ENCODE data around the gene ADAMTS2. TPM values are rescaled to one million over a fixed set of nuclear protein-coding genes. Genes with fewer than 3 reads are reported as not detected.

Gene ADAMTS2
- total RNA-seq, 1 experiment from 2014 or later = 3.9 TPM

DNA sequence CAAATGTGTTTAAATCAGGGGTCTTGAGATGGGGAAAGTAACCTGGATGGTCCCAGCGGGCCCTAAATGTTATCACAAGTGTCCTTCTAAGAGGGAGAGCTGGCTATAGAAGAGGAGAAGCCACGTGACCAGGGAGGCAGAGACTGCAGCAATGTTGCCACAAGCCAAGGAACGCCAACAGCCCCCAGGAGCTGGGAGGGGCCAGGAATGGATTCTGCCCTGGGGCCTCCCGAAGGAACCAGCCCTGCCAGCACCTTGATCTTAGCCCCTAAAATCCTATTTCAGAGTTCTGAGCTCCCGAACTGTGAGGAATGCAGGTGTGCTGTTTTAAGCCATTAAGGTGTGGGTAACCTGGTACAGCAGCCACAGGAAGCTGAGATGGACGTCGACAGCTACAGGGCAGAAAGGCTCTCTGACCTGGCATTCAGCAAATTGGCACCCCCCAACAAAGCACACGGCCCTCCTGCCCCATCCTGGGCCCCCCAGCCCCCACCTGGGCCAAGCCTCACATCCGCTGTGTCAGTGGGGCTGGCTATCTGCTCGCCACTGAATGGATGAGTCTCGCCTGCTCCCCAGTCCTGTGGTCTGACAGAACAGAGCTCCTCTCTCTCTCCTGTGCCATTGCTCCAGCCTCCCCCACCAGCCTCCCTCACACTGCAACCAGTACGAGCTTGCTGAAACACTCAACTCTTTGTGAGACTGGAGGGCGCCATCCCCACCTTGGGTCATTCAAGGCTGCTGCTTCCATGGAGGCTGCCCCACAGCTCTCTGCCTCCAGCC lies 78.8 kb downstream of the ADAMTS2 start:
- ChIA-PET CTCF (no interaction called here), RAD21 (ENCODE audit: low non-redundant PET in 1 of 2, low total read pairs in 2 of 2, uncharacterized antibody in 2 of 2, unreplicated experiment in 2 of 2) (no interaction called here), POLR2A (no interaction called here)
- DNase-seq (ENCODE audit: low read depth, low spot score) (no peak), ATAC-seq (no peak)
- no peak overlapping the region for H3K4me2 ChIP-seq (ENCODE audit: low read length)
- no peak overlapping the region for H3K27ac ChIP-seq (ENCODE audit: low read depth, low read length)
- H3K9me2 ChIP-seq (ENCODE audit: insufficient read depth) = no peaks in the 10 kb centered on the region
- no peaks in the 10 kb centered on the region for H4K20me1 ChIP-seq (ENCODE audit: insufficient read depth)
- H3K9me3 ChIP-seq (ENCODE audit: control insufficient read depth in 1 of 2, insufficient read depth in 1 of 2, low read depth in 1 of 2, low read length in 2 of 2) = no peaks in the 10 kb centered on the region
- no peak overlapping the region for H3K4me3 ChIP-seq (replicated peaks in 1 of 2; ENCODE audit: low read depth in 1 of 2, low read length in 2 of 2)
- H3K79me2 ChIP-seq (ENCODE audit: insufficient read depth, low read length) = no peaks in the 10 kb centered on the region
- intact Hi-C loops (cut with micrococcal nuclease) = no loop called here
- H2AFZ ChIP-seq (ENCODE audit: low read depth, low read length, poor library complexity, severe bottlenecking) = no peak overlapping the region
- H3K4me1 ChIP-seq (ENCODE audit: control insufficient read depth in 1 of 2, insufficient read depth in 2 of 2, low read length in 2 of 2) = no peaks in the 10 kb centered on the region
- H3K27me3 ChIP-seq (ENCODE audit: insufficient read depth, low read length) = no peaks in the 10 kb centered on the region
- BruUV-seq (replicated peaks) = no TSS peak
- H3K9ac ChIP-seq (ENCODE audit: low read length) = no peak overlapping the region
- TF ChIP-seq SP1 (IDR thresholded peaks at IDR 0.05; ENCODE audit: low read depth) = no peak
- TF ChIP-seq TCF7L2 (IDR thresholded peaks at IDR 0.05; ENCODE audit: borderline replicate concordance, extremely low read depth, insufficient read depth, insufficient read length) = no peak
- TF ChIP-seq, protein P1, sequence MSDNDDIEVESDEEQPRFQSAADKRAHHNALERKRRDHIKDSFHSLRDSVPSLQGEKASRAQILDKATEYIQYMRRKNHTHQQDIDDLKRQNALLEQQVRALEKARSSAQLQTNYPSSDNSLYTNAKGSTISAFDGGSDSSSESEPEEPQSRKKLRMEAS (IDR thresholded peaks at IDR 0.05) = no peak
- no peak for TF ChIP-seq CEBPB (IDR thresholded peaks at IDR 0.05; ENCODE audit: low read depth)
- TF ChIP-seq EZH2 (IDR thresholded peaks at IDR 0.05) = no peak
- TF ChIP-seq ZFX (IDR thresholded peaks at IDR 0.05) = no peak
- TF ChIP-seq POLR2A (IDR thresholded peaks at IDR 0.05; ENCODE audit: borderline replicate concordance, extremely low read depth, insufficient read depth, insufficient read length) = no peak
- no peak for TF ChIP-seq EGR1 (IDR thresholded peaks at IDR 0.05; ENCODE audit: low read depth)
- TF ChIP-seq SRF (IDR thresholded peaks at IDR 0.05; ENCODE audit: low read depth) = no peak
- TF ChIP-seq CBX3 (IDR thresholded peaks at IDR 0.05; ENCODE audit: low read depth) = no peak
- no peak for TF ChIP-seq CTCF (IDR thresholded peaks at IDR 0.05 in 2 of 3, conservative IDR thresholded peaks at IDR 0.05 in 1 of 3; ENCODE audit: borderline replicate concordance in 1 of 3, insufficient read depth in 1 of 3, low read depth in 2 of 3, low read length in 2 of 3)
- TF ChIP-seq FOSL1 (IDR thresholded peaks at IDR 0.05; ENCODE audit: low read depth) = no peak
- no peak for TF ChIP-seq SIN3A (IDR thresholded peaks at IDR 0.05; ENCODE audit: low read depth)
- TF ChIP-seq, protein P2, sequence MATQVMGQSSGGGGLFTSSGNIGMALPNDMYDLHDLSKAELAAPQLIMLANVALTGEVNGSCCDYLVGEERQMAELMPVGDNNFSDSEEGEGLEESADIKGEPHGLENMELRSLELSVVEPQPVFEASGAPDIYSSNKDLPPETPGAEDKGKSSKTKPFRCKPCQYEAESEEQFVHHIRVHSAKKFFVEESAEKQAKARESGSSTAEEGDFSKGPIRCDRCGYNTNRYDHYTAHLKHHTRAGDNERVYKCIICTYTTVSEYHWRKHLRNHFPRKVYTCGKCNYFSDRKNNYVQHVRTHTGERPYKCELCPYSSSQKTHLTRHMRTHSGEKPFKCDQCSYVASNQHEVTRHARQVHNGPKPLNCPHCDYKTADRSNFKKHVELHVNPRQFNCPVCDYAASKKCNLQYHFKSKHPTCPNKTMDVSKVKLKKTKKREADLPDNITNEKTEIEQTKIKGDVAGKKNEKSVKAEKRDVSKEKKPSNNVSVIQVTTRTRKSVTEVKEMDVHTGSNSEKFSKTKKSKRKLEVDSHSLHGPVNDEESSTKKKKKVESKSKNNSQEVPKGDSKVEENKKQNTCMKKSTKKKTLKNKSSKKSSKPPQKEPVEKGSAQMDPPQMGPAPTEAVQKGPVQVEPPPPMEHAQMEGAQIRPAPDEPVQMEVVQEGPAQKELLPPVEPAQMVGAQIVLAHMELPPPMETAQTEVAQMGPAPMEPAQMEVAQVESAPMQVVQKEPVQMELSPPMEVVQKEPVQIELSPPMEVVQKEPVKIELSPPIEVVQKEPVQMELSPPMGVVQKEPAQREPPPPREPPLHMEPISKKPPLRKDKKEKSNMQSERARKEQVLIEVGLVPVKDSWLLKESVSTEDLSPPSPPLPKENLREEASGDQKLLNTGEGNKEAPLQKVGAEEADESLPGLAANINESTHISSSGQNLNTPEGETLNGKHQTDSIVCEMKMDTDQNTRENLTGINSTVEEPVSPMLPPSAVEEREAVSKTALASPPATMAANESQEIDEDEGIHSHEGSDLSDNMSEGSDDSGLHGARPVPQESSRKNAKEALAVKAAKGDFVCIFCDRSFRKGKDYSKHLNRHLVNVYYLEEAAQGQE (IDR thresholded peaks at IDR 0.05; ENCODE audit: low read depth) = no peak
- TF ChIP-seq, protein P3, sequence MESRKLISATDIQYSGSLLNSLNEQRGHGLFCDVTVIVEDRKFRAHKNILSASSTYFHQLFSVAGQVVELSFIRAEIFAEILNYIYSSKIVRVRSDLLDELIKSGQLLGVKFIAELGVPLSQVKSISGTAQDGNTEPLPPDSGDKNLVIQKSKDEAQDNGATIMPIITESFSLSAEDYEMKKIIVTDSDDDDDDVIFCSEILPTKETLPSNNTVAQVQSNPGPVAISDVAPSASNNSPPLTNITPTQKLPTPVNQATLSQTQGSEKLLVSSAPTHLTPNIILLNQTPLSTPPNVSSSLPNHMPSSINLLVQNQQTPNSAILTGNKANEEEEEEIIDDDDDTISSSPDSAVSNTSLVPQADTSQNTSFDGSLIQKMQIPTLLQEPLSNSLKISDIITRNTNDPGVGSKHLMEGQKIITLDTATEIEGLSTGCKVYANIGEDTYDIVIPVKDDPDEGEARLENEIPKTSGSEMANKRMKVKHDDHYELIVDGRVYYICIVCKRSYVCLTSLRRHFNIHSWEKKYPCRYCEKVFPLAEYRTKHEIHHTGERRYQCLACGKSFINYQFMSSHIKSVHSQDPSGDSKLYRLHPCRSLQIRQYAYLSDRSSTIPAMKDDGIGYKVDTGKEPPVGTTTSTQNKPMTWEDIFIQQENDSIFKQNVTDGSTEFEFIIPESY (IDR thresholded peaks at IDR 0.05; ENCODE audit: extremely low read depth, insufficient replicate concordance, low read length) = no peak
- TF ChIP-seq ELF1 (IDR thresholded peaks at IDR 0.05; ENCODE audit: borderline replicate concordance, low read depth) = no peak
- TF ChIP-seq, protein P4, sequence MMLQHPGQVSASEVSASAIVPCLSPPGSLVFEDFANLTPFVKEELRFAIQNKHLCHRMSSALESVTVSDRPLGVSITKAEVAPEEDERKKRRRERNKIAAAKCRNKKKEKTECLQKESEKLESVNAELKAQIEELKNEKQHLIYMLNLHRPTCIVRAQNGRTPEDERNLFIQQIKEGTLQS (IDR thresholded peaks at IDR 0.05) = no peak
- no peaks in the 10 kb centered on the region for H3K36me3 ChIP-seq (ENCODE audit: control insufficient read depth in 1 of 2, insufficient read depth in 2 of 2, low read length in 2 of 2)

Data from HCT116 (cell line).